Urinary bladder (tissue), 4 donors: ENCODE results near the gene TFCP2. TPM values are rescaled to one million over a fixed set of nuclear protein-coding genes. Genes with fewer than 3 reads are reported as not detected.

Experiments
- DNase-seq: peaks from one replicate; pipeline ENCODE4 v3.0.0-alpha.2; 2015; ENCODE audit errors: extremely low spot score
- H3K27ac ChIP-seq: one replicate; pipeline ENCODE4 v1.5.1; 2013; ENCODE audit warnings: low read depth, mild to moderate bottlenecking, moderate library complexity
- H3K36me3 ChIP-seq: one replicate; pipeline ENCODE4 v1.6.1; 2013; ENCODE audit warnings: mild to moderate bottlenecking, moderate library complexity; ENCODE audit not compliant: insufficient read depth
- H3K4me1 ChIP-seq: one replicate; pipeline ENCODE4 v1.6.1; 2013; ENCODE audit warnings: mild to moderate bottlenecking, moderate library complexity; ENCODE audit not compliant: insufficient read depth
- H3K4me3 ChIP-seq: one replicate; pipeline ENCODE4 v1.5.1; 2013; ENCODE audit warnings: low read depth, low read length
- WGBS: extraction: QIAGEN DNeasy Blood & Tissue Kit; methylation state at CpG from one replicate; pipeline ENCODE4 v1.1.7; 2013; 5-methylcytosine and 5-hydroxymethylcytosine counted together
- polyA plus RNA-seq: library from polyadenylated mRNA; stranded (reverse); fragments of 200-250 nt; gene quantifications from one replicate; pipeline ENCODE4 v1.2.3, GENCODE V29; 2013
- total RNA-seq: library from RNA; depleted of rRNA; stranded (reverse); fragments of >200 nt; gene quantifications from one replicate; pipeline ENCODE4 v1.2.3, GENCODE V29; 2014
- donor health status: healthy with polysubstance abuse.
- donor health status: healthy.

TFCP2 gene
- total and polyA plus RNA-seq, 2 donors, result 20.8 to 21.5 TPM

DNA sequence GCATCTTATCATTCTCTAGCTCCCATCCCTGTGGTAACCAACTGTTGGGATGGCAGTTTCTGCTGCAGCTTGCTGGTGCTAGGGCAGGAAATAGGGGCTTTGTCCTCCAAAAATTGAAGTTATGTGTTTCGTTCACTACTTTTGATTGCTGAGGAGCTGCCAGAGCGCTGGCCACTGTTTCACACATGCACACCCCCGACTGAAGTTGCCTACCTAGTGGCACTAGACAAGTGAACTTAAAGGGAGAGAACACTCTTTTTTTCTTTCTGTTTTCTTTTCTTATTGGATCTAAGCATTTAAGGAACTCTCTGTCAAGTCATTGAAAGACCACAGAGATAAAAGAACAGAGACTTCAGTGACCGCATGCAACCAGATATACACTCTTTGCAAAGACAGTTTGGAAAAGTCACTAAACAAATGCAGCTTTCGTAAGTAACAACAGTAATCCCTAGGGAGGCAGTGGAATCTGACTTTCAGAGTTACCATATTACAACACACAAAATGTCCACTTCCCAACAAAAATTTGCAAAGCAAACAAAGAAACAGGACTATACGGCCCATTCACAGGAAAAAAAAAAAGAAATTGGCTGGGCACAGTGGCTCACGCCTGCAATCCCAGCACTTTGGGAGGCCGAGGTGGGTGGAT lies 12.0 kb downstream of the TFCP2 start:
- DNase-seq, result no peak
- no peaks in the 10 kb centered on the region for H3K4me1 ChIP-seq
- no peak overlapping the region for H3K27ac ChIP-seq
- WGBS, result 80% methylated on average over 8 of the region's 8 CpGs
- no peak overlapping the region for H3K4me3 ChIP-seq
- H3K36me3 ChIP-seq, result no peaks in the 10 kb centered on the region

- no peak for DNase-seq
- no peak overlapping the region for H3K27ac ChIP-seq
- 94% methylated on average over 3 of the region's 3 CpGs for WGBS
- no peaks in the 10 kb centered on the region for H3K36me3 ChIP-seq
- H3K4me3 ChIP-seq, result no peak overlapping the region
- no peaks in the 10 kb centered on the region for H3K4me1 ChIP-seq
Measured at GRCh38 chr12:51156245-51156765, 16.6 kb downstream of the TFCP2 start.

DNA sequence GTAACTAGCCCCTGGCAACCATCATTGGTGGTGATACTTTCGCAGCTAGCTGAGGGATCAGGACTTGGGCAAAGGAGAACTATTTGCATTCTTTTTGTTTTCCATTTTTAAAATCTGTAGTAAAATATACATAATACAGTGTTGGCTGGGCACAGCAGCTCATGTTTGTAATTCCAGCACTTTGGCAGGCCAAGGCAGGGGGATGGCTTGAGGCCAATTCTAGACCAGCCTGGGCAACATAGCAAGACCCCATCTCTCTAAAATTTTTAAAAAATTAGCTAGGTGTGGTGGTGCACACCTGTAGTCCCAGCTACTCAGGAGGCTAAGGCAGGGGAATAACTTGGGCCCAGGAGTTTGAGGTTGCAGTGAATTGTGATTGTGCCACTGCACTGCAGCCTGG lies 20.0 kb downstream of the TFCP2 start:
- Histone ChIP-seq H3K4me1 (no peaks in the 10 kb centered on the region), H3K36me3 (no peaks in the 10 kb centered on the region), H3K4me3 (no peak overlapping the region), H3K27ac (no peak overlapping the region)
- WGBS, result 96% methylated on average over 1 of the region's 1 CpG
- no peak for DNase-seq

DNA sequence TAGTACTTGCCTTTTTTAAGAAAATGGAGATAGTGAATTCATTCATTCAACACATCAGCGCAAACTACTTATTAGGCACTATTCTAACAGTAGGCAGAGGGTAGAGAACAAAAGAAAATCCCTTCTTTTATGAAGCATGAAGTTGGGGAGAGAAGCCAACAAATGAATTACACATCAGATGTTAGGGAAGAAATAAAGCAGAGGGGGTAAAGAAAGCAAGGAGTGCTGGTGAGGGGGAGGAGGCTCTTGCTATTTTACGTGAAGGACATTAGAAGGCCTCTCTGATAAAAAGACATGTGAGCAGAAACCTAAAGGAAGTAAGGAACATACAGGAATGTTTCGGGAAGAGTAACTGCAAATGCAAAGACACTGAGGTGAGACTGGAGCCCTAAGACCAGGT lies 22.2 kb downstream of the TFCP2 start:
- Histone ChIP-seq H3K4me1 (no peaks in the 10 kb centered on the region), H3K27ac (no peak overlapping the region), H3K4me3 (no peak overlapping the region), H3K36me3 (no peaks in the 10 kb centered on the region)
- WGBS, result 65% methylated on average over 3 of the region's 3 CpGs
- no peak for DNase-seq

DNA sequence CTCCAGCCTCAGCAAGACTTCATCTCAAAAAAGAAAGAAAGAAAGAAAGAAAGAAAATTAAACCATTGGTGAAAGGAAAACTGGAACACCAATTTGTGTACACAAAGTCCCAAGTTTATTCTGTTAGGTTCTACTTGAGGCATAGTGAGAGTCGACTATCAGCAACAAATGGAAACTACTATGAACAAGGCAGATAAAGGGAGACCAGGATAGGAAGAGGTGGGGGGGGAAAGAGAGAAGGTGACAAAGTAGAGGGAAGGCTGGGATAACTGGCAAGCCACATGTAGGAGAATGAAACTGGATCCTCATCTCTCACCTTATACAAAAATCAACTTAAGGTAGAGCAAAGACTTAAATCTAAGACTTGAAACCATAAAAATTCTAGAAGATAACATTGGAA lies 25.6 kb downstream of the TFCP2 start:
- DNase-seq, result no peak
- 71% methylated on average over 1 of the region's 1 CpG for WGBS
- no peaks in the 10 kb centered on the region for H3K4me1 ChIP-seq
- H3K4me3 ChIP-seq, result no peak overlapping the region
- no peak overlapping the region for H3K27ac ChIP-seq
- H3K36me3 ChIP-seq, result no peaks in the 10 kb centered on the region

DNA sequence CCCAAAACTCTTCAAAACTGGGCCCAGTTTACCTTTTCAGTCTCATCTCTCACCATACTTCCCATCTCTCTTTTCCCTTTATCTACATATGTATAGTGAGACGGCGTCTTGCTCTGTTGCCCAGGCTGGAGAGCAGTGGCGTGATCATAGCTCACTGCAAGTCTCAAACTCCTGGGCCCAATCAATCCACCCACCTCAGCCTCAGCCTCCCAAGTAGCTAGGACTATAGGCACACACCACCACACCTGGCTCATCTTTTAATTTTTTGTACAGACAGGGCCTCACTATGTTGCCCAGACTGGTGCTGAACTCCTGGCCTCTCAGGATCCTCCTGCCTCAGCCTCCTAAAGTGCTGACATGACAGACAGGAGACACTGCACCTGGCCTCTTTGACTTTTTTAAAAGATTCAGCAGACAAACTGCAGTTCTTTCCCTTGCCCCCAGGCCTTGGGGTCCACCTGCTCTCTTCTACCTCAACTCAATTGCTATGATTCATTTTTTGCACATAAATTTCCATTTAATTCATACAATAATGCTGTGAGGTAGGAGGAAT lies 33.6 kb downstream of the TFCP2 start:
- peaks cover 2% of the 10 kb centered on the region for H3K36me3 ChIP-seq
- 95% methylated on average over 3 of the region's 3 CpGs for WGBS
- no peaks in the 10 kb centered on the region for H3K4me1 ChIP-seq
- H3K27ac ChIP-seq, result no peak overlapping the region
- no peak overlapping the region for H3K4me3 ChIP-seq
- DNase-seq, result no peak

DNA sequence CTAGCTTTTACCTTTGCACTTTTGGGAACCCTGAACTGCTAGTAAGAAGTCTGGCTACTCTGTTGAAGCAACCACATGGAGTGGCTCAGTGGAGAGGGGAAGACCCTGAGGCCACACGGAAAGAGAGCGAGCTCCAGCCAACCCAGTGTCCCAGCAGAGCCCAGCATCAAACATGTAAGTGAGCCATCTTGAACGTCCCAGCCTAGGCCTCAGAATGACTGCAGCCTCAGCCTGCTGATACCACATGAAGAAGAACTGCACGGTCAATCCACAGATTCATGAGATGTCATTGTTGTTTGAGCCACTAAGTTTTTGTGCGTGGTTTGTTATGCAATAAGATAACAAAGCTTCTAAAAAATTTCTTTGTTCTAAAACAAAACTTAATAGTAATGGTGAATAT lies 40.2 kb downstream of the TFCP2 start:
- no peaks in the 10 kb centered on the region for H3K4me1 ChIP-seq
- 88% methylated on average over 5 of the region's 5 CpGs for WGBS
- H3K4me3 ChIP-seq, result no peak overlapping the region
- H3K36me3 ChIP-seq, result peaks cover under 1% of the 10 kb centered on the region
- no peak for DNase-seq
- H3K27ac ChIP-seq, result no peak overlapping the region

DNA sequence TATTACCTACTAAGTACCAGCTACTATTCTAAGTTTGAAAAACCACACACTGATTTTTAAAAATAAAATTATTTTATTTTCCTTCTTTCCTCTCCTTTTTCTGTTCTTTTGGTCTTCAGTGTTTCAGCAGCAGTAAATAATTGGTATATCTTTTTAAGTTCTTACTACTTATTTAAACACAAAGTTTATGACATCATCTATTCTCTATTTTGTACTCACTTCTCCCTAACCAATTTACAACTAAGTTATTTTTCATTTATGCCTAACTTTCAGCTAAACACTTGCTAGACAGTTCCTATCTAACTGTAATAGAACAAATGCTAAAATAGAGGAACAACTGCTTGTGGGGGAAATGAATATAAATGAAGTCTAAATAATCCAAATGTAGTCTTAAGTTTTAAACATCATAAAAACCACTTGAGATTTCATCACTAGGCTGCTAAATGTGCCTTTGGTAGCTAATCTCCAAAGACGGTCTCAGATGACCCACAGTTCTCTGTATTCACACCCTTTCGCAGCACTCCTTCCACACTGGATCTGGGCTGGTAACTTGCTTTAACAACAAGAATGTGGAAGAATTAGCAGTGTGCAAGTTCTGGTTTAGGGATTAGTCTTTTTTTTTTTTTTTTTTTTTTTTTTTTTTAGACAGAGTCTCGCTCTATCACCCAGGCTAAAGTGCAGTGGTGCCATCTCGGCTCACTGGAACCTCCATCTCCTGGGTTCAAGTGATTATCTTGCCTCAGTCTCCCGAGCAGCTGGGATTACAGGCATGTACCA lies 41.0 kb downstream of the TFCP2 start:
- Histone ChIP-seq H3K27ac (no peak overlapping the region), H3K36me3 (no peaks in the 10 kb centered on the region), H3K4me1 (no peaks in the 10 kb centered on the region), H3K4me3 (no peak overlapping the region)
- 89% methylated on average over 5 of the region's 5 CpGs for WGBS
- no peak for DNase-seq

GRCh38 chr12:51128919-51129318 lies 44.0 kb downstream of the TFCP2 start:
- Histone ChIP-seq H3K4me1 (no peaks in the 10 kb centered on the region), H3K4me3 (no peak overlapping the region), H3K27ac (no peak overlapping the region), H3K36me3 (no peaks in the 10 kb centered on the region)
- 86% methylated on average over 3 of the region's 3 CpGs for WGBS
- no peak for DNase-seq

- Histone ChIP-seq H3K4me1 (no peaks in the 10 kb centered on the region), H3K27ac (no peak overlapping the region), H3K36me3 (no peaks in the 10 kb centered on the region), H3K4me3 (no peak overlapping the region)
- 90% methylated on average over 2 of the region's 2 CpGs for WGBS
- peak; percentile 10 for DNase-seq
Measured at GRCh38 chr12:51127050-51127729, 45.7 kb downstream of the TFCP2 start.

DNA sequence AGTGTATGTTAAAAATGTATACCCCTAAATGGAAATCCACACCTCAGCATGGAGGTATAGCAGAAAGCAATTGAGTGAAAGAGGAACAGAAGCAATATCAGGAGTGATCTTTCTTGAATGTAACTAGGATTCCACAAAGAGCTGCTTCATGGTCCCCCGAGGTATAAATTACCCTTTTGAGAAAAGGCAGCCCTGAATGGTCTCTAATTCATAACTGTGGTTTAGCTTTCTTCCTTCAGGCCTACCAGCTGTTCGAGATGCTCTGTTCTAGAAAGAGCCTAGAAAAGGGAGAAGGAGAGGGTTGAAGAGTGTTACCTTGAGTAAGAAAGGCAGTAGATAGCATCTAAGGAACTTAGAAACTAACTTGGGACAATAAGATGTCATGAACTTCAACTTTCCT lies 46.6 kb downstream of the TFCP2 start:
- WGBS, result 89% methylated on average over 2 of the region's 2 CpGs

DNA sequence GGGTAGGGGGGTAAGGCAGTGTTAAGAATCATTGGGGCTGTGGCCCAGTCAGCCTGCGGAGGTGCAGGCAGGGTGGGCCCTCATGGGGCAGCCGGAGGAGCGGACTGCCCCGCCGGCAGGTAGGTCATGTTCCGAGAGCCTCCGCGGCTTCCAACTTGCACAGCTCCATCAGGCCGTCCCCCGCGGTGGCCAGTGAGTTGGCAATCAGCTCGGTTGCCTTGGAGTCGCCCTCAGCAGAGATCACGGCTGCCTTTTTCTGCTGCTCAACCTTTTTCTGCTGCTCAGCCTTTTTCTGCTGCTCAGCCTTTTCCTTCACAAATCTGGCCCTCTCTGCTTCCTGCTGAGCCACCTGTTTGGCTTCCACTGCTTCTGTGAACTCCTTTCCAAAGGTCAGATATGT lies 48.4 kb downstream of the TFCP2 start:
- no peak for DNase-seq
- H3K36me3 ChIP-seq, result no peaks in the 10 kb centered on the region
- H3K4me3 ChIP-seq, result no peak overlapping the region
- H3K4me1 ChIP-seq, result no peaks in the 10 kb centered on the region
- no peak overlapping the region for H3K27ac ChIP-seq
- WGBS, result 92% methylated on average over 14 of the region's 14 CpGs

More for the DNA sequence above, 46.6 kb downstream of the TFCP2 start:
- no peaks in the 10 kb centered on the region for H3K36me3 ChIP-seq
- no peak overlapping the region for H3K4me3 ChIP-seq
- H3K4me1 ChIP-seq, result no peaks in the 10 kb centered on the region
- DNase-seq, result no peak
- no peak overlapping the region for H3K27ac ChIP-seq

DNA sequence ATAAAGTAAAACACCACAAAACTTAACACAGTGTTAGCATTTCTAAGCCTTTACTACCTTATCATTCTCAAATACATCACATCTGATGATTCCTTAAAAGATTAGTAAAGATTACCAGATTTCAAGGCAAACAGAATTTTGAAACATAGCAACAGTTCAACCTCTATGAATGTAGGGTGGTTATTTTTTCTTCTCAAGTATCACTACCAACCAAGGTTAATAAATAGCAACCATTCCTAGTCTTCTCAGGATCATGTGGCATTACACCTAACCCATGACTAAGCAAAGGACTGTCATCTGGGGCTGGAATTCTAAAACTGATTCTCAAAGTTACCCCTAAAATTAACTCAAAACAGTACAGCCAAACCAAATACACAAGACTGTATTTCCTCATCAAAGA lies 50.1 kb downstream of the TFCP2 start:
- Histone ChIP-seq H3K36me3 (no peaks in the 10 kb centered on the region), H3K4me3 (no peak overlapping the region), H3K4me1 (no peaks in the 10 kb centered on the region), H3K27ac (no peak overlapping the region)
- no peak for DNase-seq
